GM12878 (cell line): Measurements from ENCODE around the gene RAB12. TPM values are rescaled to one million over a fixed set of nuclear protein-coding genes. Genes with fewer than 3 reads are reported as not detected.

Experiments used
- ATAC-seq: fragments of 200-7000 bp; cut with Tn5 transposase; 3 replicates; pipeline ENCODE4 v1.9.1; 2020; ENCODE audit warnings: mild to moderate bottlenecking, moderate library complexity
- BruUV-seq: library from RNA; stranded (reverse); fragments of 400-500 nt; replicated peaks from 2 replicates; lab custom pipeline; 2021; lab: Mats Ljungman, UMichigan
- CTCF ChIA-PET: fragments of 300-600 bp; sonication (Branson Sonifier 250); formaldehyde crosslinking; extraction: SDS; loops from one replicate; lab custom pipeline; 2021; ENCODE audit warnings: inconsistent platforms; lab: Yijun Ruan, JAX
- POLR2A ChIA-PET: fragments of 350-600 bp; formaldehyde crosslinking; extraction: SDS; loops from one replicate; lab custom pipeline; 2021; ENCODE audit warnings: inconsistent platforms; lab: Charles Lee
- RAD21 ChIA-PET: fragments of 300-600 bp; sonication (Branson Sonifier 250); formaldehyde crosslinking; loops from one replicate; lab custom pipeline; 2023; ENCODE audit warnings: antibody characterized with exemption; ENCODE audit not compliant: unreplicated experiment; lab: Charles Lee
- SMC1A ChIA-PET: fragments of 300-600 bp; sonication (Branson Sonifier 250); formaldehyde crosslinking; loops from one replicate; lab custom pipeline; 2023; ENCODE audit not compliant: unreplicated experiment, uncharacterized antibody; lab: Charles Lee
- DNase-seq: peaks from one replicate; pipeline ENCODE4 v3.0.0-alpha.2; 2011; ENCODE audit warnings: low read depth, low spot score
- FAIRE-seq: peaks from 3 replicates; lab custom pipeline; 2011; peaks lifted over from hg19 to GRCh38; lab: Jason Lieb, UNC
- H2AFZ ChIP-seq: 2 replicates; pipeline ENCODE4 v1.6.0; 2011; ENCODE audit warnings: low read depth, low read length, control low read depth; ENCODE audit not compliant: control insufficient read depth
- H3K27ac ChIP-seq: 2 replicates; pipeline ENCODE4 v1.5.1; 2011; ENCODE audit warnings: control low read depth; ENCODE audit not compliant: control insufficient read depth, insufficient read depth
- H3K27me3 ChIP-seq, 2 experiments: replicated peaks in 1 of 2; 2 replicates each; pipeline versions ENCODE4 v1.6.0 to v1.6.1; 2011; ENCODE audit warnings: low read length in 1 of 2; ENCODE audit not compliant: control insufficient read depth in 2 of 2, insufficient read depth in 2 of 2
- H3K36me3 ChIP-seq, 2 experiments: 2 replicates each; pipeline ENCODE4 v1.5.1; 2011; ENCODE audit warnings: low read length in 1 of 2; ENCODE audit not compliant: control insufficient read depth in 2 of 2, insufficient read depth in 2 of 2
- H3K4me1 ChIP-seq: 2 replicates; pipeline ENCODE4 v1.6.1; 2011; ENCODE audit warnings: mild to moderate bottlenecking, low read length, moderate library complexity, mixed read lengths; ENCODE audit not compliant: control insufficient read depth, insufficient read depth
- H3K4me2 ChIP-seq: 2 replicates; pipeline ENCODE4 v1.6.0; 2011; ENCODE audit warnings: control low read depth; ENCODE audit not compliant: control insufficient read depth, insufficient read depth
- H3K4me3 ChIP-seq: fragments of 200-600 bp; sonication (generic); 2 replicates; pipeline ENCODE4 v1.5.1; 2016
- H3K79me2 ChIP-seq: 2 replicates; pipeline ENCODE4 v1.6.0; 2011; ENCODE audit warnings: low read length; ENCODE audit not compliant: control insufficient read depth, insufficient read depth
- H3K9ac ChIP-seq: 2 replicates; pipeline ENCODE4 v1.8.0; 2011; ENCODE audit warnings: low read length, control low read depth, mixed read lengths; ENCODE audit not compliant: control insufficient read depth, insufficient read depth
- H3K9me3 ChIP-seq: replicated peaks from 3 replicates; pipeline ENCODE4 v1.5.1; 2011; ENCODE audit warnings: mild to moderate bottlenecking, low read length; ENCODE audit not compliant: control insufficient read depth, insufficient read depth
- H4K20me1 ChIP-seq: 2 replicates; pipeline ENCODE4 v1.6.0; 2011; ENCODE audit not compliant: control insufficient read depth, insufficient read depth
- BRCA1 ChIP-seq: IDR thresholded peaks from 2 replicates; pipeline ENCODE4 v1.6.1; 2011; ENCODE audit warnings: low read depth, low read length, improper control_type of control experiment
- CBX5 ChIP-seq: sonication (generic); IDR thresholded peaks from 2 replicates; pipeline ENCODE4 v1.6.1; 2016; ENCODE audit warnings: low read depth, moderate library complexity, mild to moderate bottlenecking, inconsistent platforms
- CHD4 ChIP-seq: fragments of 200-600 bp; sonication (generic); IDR thresholded peaks from 2 replicates; pipeline ENCODE4 v1.6.1; 2016; ENCODE audit warnings: mild to moderate bottlenecking
- FOS ChIP-seq: IDR thresholded peaks from 3 replicates; pipeline ENCODE4 v1.6.1; 2011; ENCODE audit warnings: borderline replicate concordance; ENCODE audit not compliant: insufficient read length; ENCODE audit errors: extremely low read depth
- GATAD2B ChIP-seq: fragments of 450-650 bp; conservative IDR thresholded peaks from 2 replicates; pipeline ENCODE4 v1.6.1; 2017; ENCODE audit warnings: low read depth, mild to moderate bottlenecking, moderate library complexity
- HCFC1 ChIP-seq: fragments of 150-350 bp; IDR thresholded peaks from 2 replicates; pipeline ENCODE4 v1.6.1; 2014; ENCODE audit warnings: low read length
- IRF3 ChIP-seq: fragments of 450-650 bp; IDR thresholded peaks from 2 replicates; pipeline ENCODE4 v1.6.1; 2014; ENCODE audit warnings: mild to moderate bottlenecking
- JUNB ChIP-seq: IDR thresholded peaks from 2 replicates; pipeline ENCODE4 v1.6.1; 2016; ENCODE audit warnings: antibody characterized with exemption, mild to moderate bottlenecking
- MEF2B ChIP-seq: fragments of 450-650 bp; IDR thresholded peaks from 2 replicates; pipeline ENCODE4 v1.6.1; 2018; ENCODE audit warnings: mild to moderate bottlenecking, moderate library complexity; ENCODE audit not compliant: partially characterized antibody, poor library complexity, severe bottlenecking
- MXI1 ChIP-seq: fragments of 150-350 bp; IDR thresholded peaks from 2 replicates; pipeline ENCODE4 v1.6.1; 2011; ENCODE audit warnings: low read depth, mild to moderate bottlenecking, inconsistent platforms, low read length, improper control_type of control experiment
- MYB ChIP-seq: fragments of 150-350 bp; IDR thresholded peaks from 2 replicates; pipeline ENCODE4 v1.6.1; 2014; ENCODE audit warnings: mild to moderate bottlenecking, low read depth, low read length, borderline replicate concordance
- NRF1 ChIP-seq: conservative IDR thresholded peaks from 2 replicates; pipeline ENCODE4 v1.6.1; 2011; ENCODE audit warnings: mild to moderate bottlenecking, low read depth, low read length, improper control_type of control experiment
- PKNOX1 ChIP-seq: fragments of 450-650 bp; IDR thresholded peaks from 2 replicates; pipeline ENCODE4 v1.6.1; 2016; ENCODE audit warnings: mild to moderate bottlenecking
- SMAD1 ChIP-seq: fragments of 450-650 bp; IDR thresholded peaks from 2 replicates; pipeline ENCODE4 v1.6.1; 2018; ENCODE audit warnings: mild to moderate bottlenecking, low read depth; ENCODE audit not compliant: partially characterized antibody
- SP1 ChIP-seq: IDR thresholded peaks from one replicate; pipeline ENCODE4 v1.6.1; 2011; ENCODE audit warnings: low read depth, low read length
- ZNF384 ChIP-seq: IDR thresholded peaks from 2 replicates; pipeline ENCODE4 v1.6.1; 2012; ENCODE audit warnings: low read depth, mild to moderate bottlenecking, low read length, improper control_type of control experiment, borderline replicate concordance
- WGBS: methylation state at CpG from one replicate; pipeline ENCODE4 v1.1.6; 2016; ENCODE audit warnings: low lambda C conversion rate; ENCODE audit not compliant: insufficient replicate concordance, insufficient coverage; ENCODE audit errors: missing lambda C conversion rate; 5-methylcytosine and 5-hydroxymethylcytosine counted together
- in situ Hi-C: fragments of 300-500 bp; cut with MboI; formaldehyde crosslinking; loops from 9 replicates; pipeline ENCODE4 v1.14.3; 2018; ENCODE audit warnings: mixed read lengths
- intact Hi-C: fragments of 100-400 bp; cut with micrococcal nuclease; formaldehyde crosslinking; loops from one replicate; pipeline ENCODE4 v1.14.2; 2022; ENCODE audit not compliant: unreplicated experiment
- polyA plus RNA-seq, 11 experiments: library from polyadenylated mRNA; depleted of rRNA in 4 of 11; unstranded in 6 of 11; stranded (reverse) in 5 of 11; fragments of >200 nt; fragmentation: Nextera tagmentation in 4 of 11; fragmentation: Illumina TruSeq in 1 of 11; extraction: Ambion mirVana in 4 of 11; extraction: Trizol in 1 of 11; gene quantifications; 1 replicate in 1 of 11; 2 replicates in 10 of 11; pipeline versions ENCODE4 v1.2.1 to v1.2.3, GENCODE V29; 2011 to 2016; ENCODE audit warnings: inconsistent platforms in 2 of 11, missing spikeins in 2 of 11, low read depth in 1 of 11
- total RNA-seq, 4 experiments: library from RNA; depleted of rRNA in 3 of 4; stranded (reverse); fragments of >200 nt in 3 of 4; fragmentation: Illumina TruSeq in 1 of 4; extraction: Trizol in 1 of 4; gene quantifications; 2 replicates each; pipeline versions ENCODE4 v1.2.1 to v1.2.3, GENCODE V29; 2013 to 2021

RAB12 gene
- total and polyA plus RNA-seq, 10 of the 15 experiments (the other 5 are each of a cell fraction or from before 2014, with no cell fraction given), result 0.71 to 29.8 (median 14.0) TPM

- CTCF ChIA-PET, result interaction anchor here (1.0 to 1.4 kb wide), 2 partner anchors 14 to 28 kb away, joined by 3 to 6 read pairs; no protein-coding TSS in a partner anchor
- no peak for TF ChIP-seq SMAD1
- TF ChIP-seq CHD4, result no peak
- TF ChIP-seq BRCA1, result no peak
- TF ChIP-seq PKNOX1, result no peak
- TF ChIP-seq FOS, result no peak
- TF ChIP-seq MXI1, result no peak
- TF ChIP-seq CBX5, result no peak
- no peak for TF ChIP-seq NRF1
- no peak for TF ChIP-seq ZNF384
- no peak for TF ChIP-seq HCFC1
- TF ChIP-seq MEF2B, result no peak
- no peak for TF ChIP-seq JUNB
- no peak for TF ChIP-seq GATAD2B
- no peak for TF ChIP-seq SP1
- no peak for TF ChIP-seq MYB
- TF ChIP-seq IRF3, result no peak
- TF ChIP-seq, all 136 proteins: peak for 0
- SMC1A ChIA-PET, result no interaction called here
Observed at GRCh38 chr18:8667846-8668245, 58.6 kb downstream of the RAB12 start.

More at GRCh38 chr18:8667846-8668245, 58.6 kb downstream of the RAB12 start:
- DNase-seq, result no peak
- BruUV-seq, result no TSS peak
- ATAC-seq, result no peak
- in situ Hi-C loops (no loop called here), intact Hi-C loops (no loop called here)
- Histone ChIP-seq H3K9me3 (no peaks in the 10 kb centered on the region; the same call in 2 of the 3 replicates), H3K27me3 (no peaks in the 10 kb centered on the region; a peak in 1 of 4 replicates), H3K36me3 (no peaks in the 10 kb centered on the region), H3K27ac (no peak overlapping the region), H3K4me2 (no peak overlapping the region), H3K4me3 (no peak overlapping the region), H2AFZ (no peak overlapping the region), H3K9ac (no peak overlapping the region), H3K79me2 (no peaks in the 10 kb centered on the region), H3K4me1 (no peaks in the 10 kb centered on the region; the same call in 1 of the 2 replicates), H4K20me1 (no peaks in the 10 kb centered on the region)
- FAIRE-seq, result no peak
- RAD21 ChIA-PET, result no interaction called here
- POLR2A ChIA-PET, result no interaction called here
- 27% methylated on average over 3 of the region's 3 CpGs for WGBS
